Endodermal cell (in vitro differentiated cells): ENCODE data around the gene RBM6. TPM values are rescaled to one million over a fixed set of nuclear protein-coding genes. Genes with fewer than 3 reads are reported as not detected.

ENCODE experiments used
- DNase-seq: peaks from one replicate; pipeline ENCODE4 v3.0.0-alpha.2; 2017
- H3K27ac ChIP-seq: 2 replicates; pipeline ENCODE4 v1.5.1; 2013; ENCODE audit warnings: mild to moderate bottlenecking, low read depth, low read length, moderate library complexity
- H3K27me3 ChIP-seq: 2 replicates; pipeline ENCODE4 v1.6.1; 2013; ENCODE audit warnings: mild to moderate bottlenecking, low read length, moderate library complexity; ENCODE audit not compliant: insufficient read depth, control insufficient read depth, poor library complexity, severe bottlenecking
- H3K36me3 ChIP-seq: 2 replicates; pipeline ENCODE4 v1.7.0; 2013; ENCODE audit warnings: mild to moderate bottlenecking, low read length, moderate library complexity; ENCODE audit not compliant: control insufficient read depth, insufficient read depth
- H3K4me1 ChIP-seq: one replicate; pipeline ENCODE4 v1.7.0; 2013; ENCODE audit warnings: low read length; ENCODE audit not compliant: control insufficient read depth, insufficient read depth
- H3K4me3 ChIP-seq: 2 replicates; pipeline ENCODE4 v1.5.1; 2013; ENCODE audit warnings: mild to moderate bottlenecking, low read length, moderate library complexity
- H3K9ac ChIP-seq: 2 replicates; pipeline ENCODE4 v1.6.1; 2013; ENCODE audit warnings: mild to moderate bottlenecking, low read length, moderate library complexity; ENCODE audit not compliant: poor library complexity, severe bottlenecking; ENCODE audit errors: extremely low read depth
- H3K9me3 ChIP-seq: 2 replicates; pipeline ENCODE4 v1.6.1; 2013; ENCODE audit warnings: mild to moderate bottlenecking, low read length, moderate library complexity; ENCODE audit not compliant: control insufficient read depth
- H3K27ac Mint-ChIP-seq: 2 replicates; pipeline ENCODE4 v1.8.0; 2020; ENCODE audit warnings: mixed read lengths
- H3K27me3 Mint-ChIP-seq: 2 replicates; pipeline ENCODE4 v1.8.0; 2021; ENCODE audit warnings: mild to moderate bottlenecking, mixed read lengths; ENCODE audit not compliant: insufficient read depth
- H3K36me3 Mint-ChIP-seq: 2 replicates; pipeline ENCODE4 v1.8.0; 2020; ENCODE audit warnings: low read depth, mixed read lengths
- H3K4me1 Mint-ChIP-seq: 2 replicates; pipeline ENCODE4 v1.8.0; 2020; ENCODE audit warnings: mixed read lengths
- H3K4me3 Mint-ChIP-seq: 2 replicates; pipeline ENCODE4 v1.8.0; 2020; ENCODE audit warnings: mild to moderate bottlenecking, moderate library complexity, mixed read lengths
- H3K9me3 Mint-ChIP-seq: 2 replicates; pipeline ENCODE4 v1.8.0; 2020; ENCODE audit warnings: mild to moderate bottlenecking, mixed read lengths
- CTCF ChIP-seq: fragments of 200-600 bp; sonication (generic); conservative IDR thresholded peaks from 2 replicates; pipeline ENCODE4 v1.5.0; 2021; ENCODE audit warnings: antibody characterized with exemption, mild to moderate bottlenecking
- WGBS, 2 experiments: methylation state at CpG; one replicate each; pipeline versions ENCODE4 v1.1.5 to v1.1.7; 2013; ENCODE audit warnings: missing lambda C conversion rate in 2 of 2, mixed read lengths in 1 of 2; ENCODE audit not compliant: insufficient coverage in 1 of 2, insufficient read length in 1 of 2; 5-methylcytosine and 5-hydroxymethylcytosine counted together
- total RNA-seq, 2 donors: library from RNA; stranded (reverse); fragmentation: NEBNext Ultra II Directional in 1 of 2; extraction: Animal tissue kit (Norgen Biotek cat#: 25700) in 1 of 2; gene quantifications; 2 replicates in 1 of 2; 3 replicates in 1 of 2; pipeline ENCODE4 v1.2.1, GENCODE V29; 2021

RBM6 gene
- total RNA-seq, 2 donors from 2014 or later = 116 to 168 TPM

- peak overlapping the region; percentile 13 for H3K4me3 Mint-ChIP-seq
- Histone ChIP-seq H3K27me3 (no peaks in the 10 kb centered on the region), H3K27ac (no peak overlapping the region), H3K9me3 (no peaks in the 10 kb centered on the region), H3K9ac (no peak overlapping the region), H3K4me3 (peak overlapping the region; percentile 36), H3K36me3 (no peaks in the 10 kb centered on the region), H3K4me1 (peaks cover 22% of the 10 kb centered on the region)
- 86 to 98% methylated on average over 8 to 13 of the region's 14 CpGs for WGBS, 2 experiments
- H3K36me3 Mint-ChIP-seq = no peaks in the 10 kb centered on the region
- no peaks in the 10 kb centered on the region for H3K9me3 Mint-ChIP-seq
- H3K27me3 Mint-ChIP-seq = peaks cover 15% of the 10 kb centered on the region
- DNase-seq = peak; percentile 77
- H3K4me1 Mint-ChIP-seq = peaks cover 46% of the 10 kb centered on the region
- H3K27ac Mint-ChIP-seq = no peak overlapping the region
- no peak for TF ChIP-seq CTCF
Observed at GRCh38 chr3:49908373-49909199, 31.4 kb upstream of the RBM6 start.

- Mint-ChIP-seq H3K4me3 (peak overlapping the region; percentile 41), H3K27ac (no peak overlapping the region), H3K36me3 (no peaks in the 10 kb centered on the region), H3K4me1 (peaks cover 46% of the 10 kb centered on the region), H3K27me3 (peaks cover 15% of the 10 kb centered on the region), H3K9me3 (no peaks in the 10 kb centered on the region)
- no peaks in the 10 kb centered on the region for H3K27me3 ChIP-seq
- DNase-seq = peak; percentile 89
- TF ChIP-seq CTCF = peak; percentile 76
- no peak overlapping the region for H3K27ac ChIP-seq
- H3K36me3 ChIP-seq = no peaks in the 10 kb centered on the region
- H3K4me3 ChIP-seq = no peak overlapping the region
- 39 to 90% methylated on average over 34 to 48 of the region's 48 CpGs for WGBS, 2 experiments
- peaks cover 28% of the 10 kb centered on the region for H3K4me1 ChIP-seq
- no peak overlapping the region for H3K9ac ChIP-seq
- H3K9me3 ChIP-seq = no peaks in the 10 kb centered on the region
Observed at GRCh38 chr3:49910409-49911123, 29.4 kb upstream of the RBM6 start.

GRCh38 chr3:49911124-49911420, 28.9 kb upstream of the RBM6 start:
- Mint-ChIP-seq H3K4me3 (no peak overlapping the region), H3K27me3 (peaks cover 15% of the 10 kb centered on the region)

More at GRCh38 chr3:49911124-49911420, 28.9 kb upstream of the RBM6 start:
- Histone ChIP-seq H3K9me3 (no peaks in the 10 kb centered on the region), H3K4me1 (peaks cover 26% of the 10 kb centered on the region), H3K27ac (no peak overlapping the region), H3K4me3 (no peak overlapping the region), H3K36me3 (no peaks in the 10 kb centered on the region), H3K9ac (no peak overlapping the region), H3K27me3 (no peaks in the 10 kb centered on the region)
- Mint-ChIP-seq H3K36me3 (no peaks in the 10 kb centered on the region), H3K9me3 (no peaks in the 10 kb centered on the region), H3K27ac (no peak overlapping the region), H3K4me1 (peaks cover 42% of the 10 kb centered on the region)
- DNase-seq = no peak
- WGBS, 2 experiments = 93 to 96% methylated on average over 2 of the region's 2 CpGs
- TF ChIP-seq CTCF = no peak
